Measurements from ENCODE around the gene PRKN.
A peak's percentile ranks its signal among the peaks of the same experiment; 100 is the strongest.

Gene PRKN

GRCh38 chr6:161922631-161923119 lies 804.9 kb downstream of the PRKN start:
- no peak for TF ChIP-seq EZH2phosphoT487 (IDR thresholded peaks at IDR 0.05; ENCODE audit: low read length)
- peak; percentile 31 for TF ChIP-seq CTCF (IDR thresholded peaks at IDR 0.05; ENCODE audit: low read length)
- no peak for TF ChIP-seq EZH2 (optimal IDR thresholded peaks at IDR 0.05; ENCODE audit: low read depth, low read length)
- Histone ChIP-seq H3K36me3 (replicated peaks; ENCODE audit: insufficient read depth, low read length) (no peaks in the 10 kb centered on the region), H3F3A (ENCODE audit: insufficient read depth, low read length) (no peaks in the 10 kb centered on the region), H2AFZ (ENCODE audit: low read length) (no peak overlapping the region), H3K27ac (ENCODE audit: low read length) (no peak overlapping the region), H3K79me2 (ENCODE audit: low read length) (no peaks in the 10 kb centered on the region), H3K4me2 (ENCODE audit: low read depth, low read length) (no peak overlapping the region), H3K9me2 (replicated peaks; ENCODE audit: insufficient read depth, low read length) (no peaks in the 10 kb centered on the region), H3K9ac (ENCODE audit: low read length) (no peak overlapping the region), H3K9me3 (replicated peaks; ENCODE audit: insufficient read depth, low read length) (no peaks in the 10 kb centered on the region), H4K20me1 (ENCODE audit: insufficient read depth, low read length) (no peaks in the 10 kb centered on the region), H3K4me3 (ENCODE audit: low read length) (no peak overlapping the region), H3K4me1 (ENCODE audit: low read length) (no peaks in the 10 kb centered on the region; the same call in 1 of the 2 replicates), H3K27me3 (replicated peaks; ENCODE audit: insufficient read depth, low read length) (no peaks in the 10 kb centered on the region)
- DNase-seq: peak; percentile 47

DNA sequence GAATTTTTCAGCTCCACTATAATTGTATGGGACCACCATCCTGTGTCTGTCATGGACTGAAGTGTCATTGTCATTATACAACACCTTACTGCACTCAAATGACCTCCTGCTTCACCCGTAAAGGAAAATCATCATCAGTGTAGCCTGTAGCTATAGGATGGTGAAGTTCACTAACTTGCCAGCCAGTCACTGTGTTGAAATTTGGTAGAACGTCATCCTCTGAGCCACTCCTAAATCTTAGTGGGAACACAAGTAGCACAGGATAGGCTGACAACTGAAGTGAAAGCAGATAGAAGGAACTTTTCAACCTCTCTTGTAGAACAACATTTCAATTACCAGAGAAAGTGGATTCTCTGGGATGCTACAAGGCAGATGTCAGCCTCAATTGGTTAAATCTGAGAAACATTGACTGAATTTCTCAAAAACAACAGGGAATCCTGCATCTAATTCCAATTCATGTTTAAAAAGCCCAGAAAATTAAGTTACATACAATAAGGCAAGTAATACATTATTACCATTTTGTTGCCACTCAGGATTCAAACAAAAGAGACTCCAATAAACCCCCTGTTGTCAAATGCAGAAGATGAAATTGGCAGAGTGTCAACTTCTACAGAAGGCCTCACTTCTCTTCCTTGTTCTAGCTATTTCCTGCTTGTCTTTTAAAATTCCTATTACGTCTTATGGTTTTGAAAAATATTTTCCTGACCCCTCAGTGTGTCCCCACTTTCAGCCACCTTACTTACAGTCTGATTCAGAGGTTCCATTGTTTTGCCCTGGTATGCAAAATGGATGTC lies 805.8 kb downstream of the PRKN start:
- no peak for DNase-seq
- no peak overlapping the region for H2AFZ ChIP-seq (ENCODE audit: low read length)
- H4K20me1 ChIP-seq (ENCODE audit: insufficient read depth, low read length): no peaks in the 10 kb centered on the region
- no peak overlapping the region for H3K4me3 ChIP-seq (ENCODE audit: low read length)
- no peaks in the 10 kb centered on the region for H3K79me2 ChIP-seq (ENCODE audit: low read length)
- no peak overlapping the region for H3K4me2 ChIP-seq (ENCODE audit: low read depth, low read length)
- no peak overlapping the region for H3K9ac ChIP-seq (ENCODE audit: low read length)
- H3K27ac ChIP-seq (ENCODE audit: low read length): no peak overlapping the region
- no peaks in the 10 kb centered on the region for H3K27me3 ChIP-seq (replicated peaks; ENCODE audit: insufficient read depth, low read length)
- no peaks in the 10 kb centered on the region for H3F3A ChIP-seq (ENCODE audit: insufficient read depth, low read length)
- TF ChIP-seq CTCF (IDR thresholded peaks at IDR 0.05; ENCODE audit: low read length): no peak
- TF ChIP-seq EZH2phosphoT487 (IDR thresholded peaks at IDR 0.05; ENCODE audit: low read length): no peak
- no peak for TF ChIP-seq EZH2 (optimal IDR thresholded peaks at IDR 0.05; ENCODE audit: low read depth, low read length)
- no peaks in the 10 kb centered on the region for H3K9me3 ChIP-seq (replicated peaks; ENCODE audit: insufficient read depth, low read length)
- no peaks in the 10 kb centered on the region; the same call in 1 of the 2 replicates for H3K4me1 ChIP-seq (ENCODE audit: low read length)
- no peaks in the 10 kb centered on the region for H3K36me3 ChIP-seq (replicated peaks; ENCODE audit: insufficient read depth, low read length)
- no peaks in the 10 kb centered on the region for H3K9me2 ChIP-seq (replicated peaks; ENCODE audit: insufficient read depth, low read length)

DNA sequence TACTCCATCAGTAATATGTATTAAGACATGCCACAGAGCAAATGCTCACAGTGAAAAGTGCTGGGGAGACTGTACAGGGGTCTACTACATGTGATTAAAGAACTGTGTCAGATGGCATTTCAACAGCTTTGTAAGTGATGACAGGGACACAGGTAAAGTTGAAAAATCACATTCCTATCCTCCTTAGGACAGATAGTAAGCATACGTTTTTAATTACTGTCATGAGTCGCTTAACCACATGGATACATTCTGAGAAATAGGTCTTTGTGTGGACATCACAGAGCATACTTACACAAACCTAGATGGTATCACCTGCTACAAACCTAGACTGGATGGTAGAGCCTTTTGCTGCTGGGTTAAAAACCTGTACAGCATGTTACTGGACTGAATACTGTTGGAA lies 807.9 kb downstream of the PRKN start:
- TF ChIP-seq EZH2 (optimal IDR thresholded peaks at IDR 0.05; ENCODE audit: low read depth, low read length) (no peak), CTCF (IDR thresholded peaks at IDR 0.05; ENCODE audit: low read length) (no peak), EZH2phosphoT487 (IDR thresholded peaks at IDR 0.05; ENCODE audit: low read length) (no peak)
- Histone ChIP-seq H3K9me2 (replicated peaks; ENCODE audit: insufficient read depth, low read length) (no peaks in the 10 kb centered on the region), H3K4me1 (ENCODE audit: low read length) (no peaks in the 10 kb centered on the region; the same call in 1 of the 2 replicates), H3K79me2 (ENCODE audit: low read length) (no peaks in the 10 kb centered on the region), H4K20me1 (ENCODE audit: insufficient read depth, low read length) (no peaks in the 10 kb centered on the region), H3K27ac (ENCODE audit: low read length) (no peak overlapping the region), H3K27me3 (replicated peaks; ENCODE audit: insufficient read depth, low read length) (no peaks in the 10 kb centered on the region), H3F3A (ENCODE audit: insufficient read depth, low read length) (no peaks in the 10 kb centered on the region), H2AFZ (ENCODE audit: low read length) (no peak overlapping the region), H3K4me3 (ENCODE audit: low read length) (no peak overlapping the region), H3K36me3 (replicated peaks; ENCODE audit: insufficient read depth, low read length) (no peaks in the 10 kb centered on the region), H3K9ac (ENCODE audit: low read length) (no peak overlapping the region), H3K4me2 (ENCODE audit: low read depth, low read length) (no peak overlapping the region), H3K9me3 (replicated peaks; ENCODE audit: insufficient read depth, low read length) (no peaks in the 10 kb centered on the region)
- no peak for DNase-seq
